Osteocyte (in vitro differentiated cells): Measurements from ENCODE around the gene SULT6B1. TPM values are rescaled to one million over a fixed set of nuclear protein-coding genes. Genes with fewer than 3 reads are reported as not detected.
"Not testable (repeated sequence)": the region's sequence is repeated elsewhere in the genome, so short reads cannot be mapped to it uniquely, and the experiment has no call there.

Source experiments
- DNase-seq: peaks from one replicate; pipeline ENCODE4 v3.0.0; 2021; ENCODE audit warnings: mixed read lengths; ENCODE audit not compliant: unreplicated experiment; ENCODE audit errors: extremely low spot score
- H3K27ac Mint-ChIP-seq: one replicate; pipeline ENCODE4 v1.8.0; 2021; ENCODE audit warnings: mild to moderate bottlenecking, mixed read lengths; ENCODE audit not compliant: unreplicated experiment
- H3K27me3 Mint-ChIP-seq: one replicate; pipeline ENCODE4 v1.8.0; 2021; ENCODE audit warnings: mixed read lengths; ENCODE audit not compliant: unreplicated experiment
- H3K36me3 Mint-ChIP-seq: one replicate; pipeline ENCODE4 v1.8.0; 2021; ENCODE audit warnings: mixed read lengths; ENCODE audit not compliant: unreplicated experiment
- H3K4me1 Mint-ChIP-seq: one replicate; pipeline ENCODE4 v1.8.0; 2021; ENCODE audit warnings: mixed read lengths; ENCODE audit not compliant: unreplicated experiment
- H3K4me3 Mint-ChIP-seq: one replicate; pipeline ENCODE4 v1.8.0; 2021; ENCODE audit warnings: mild to moderate bottlenecking, moderate library complexity, mixed read lengths; ENCODE audit not compliant: unreplicated experiment
- H3K9me3 Mint-ChIP-seq: one replicate; pipeline ENCODE4 v1.8.0; 2021; ENCODE audit warnings: mixed read lengths; ENCODE audit not compliant: unreplicated experiment
- CTCF ChIP-seq: fragments of 200-600 bp; sonication (generic); IDR thresholded peaks from 2 replicates; pipeline ENCODE4 v1.5.0; 2021; ENCODE audit warnings: antibody characterized with exemption, mild to moderate bottlenecking, moderate library complexity
- total RNA-seq: library from RNA; stranded (reverse); gene quantifications from 2 replicates; pipeline ENCODE4 v1.2.1, GENCODE V29; 2021

The SULT6B1 gene
- total RNA-seq, 1 donor from 2014 or later: not detected

- Mint-ChIP-seq H3K27me3 (no peaks in the 10 kb centered on the region), H3K4me1 (peaks cover 18% of the 10 kb centered on the region), H3K4me3 (no peak overlapping the region), H3K27ac (no peak overlapping the region), H3K36me3 (peaks cover 25% of the 10 kb centered on the region), H3K9me3 (no peaks in the 10 kb centered on the region)
- no peak for TF ChIP-seq CTCF
- no peak for DNase-seq
Observed at GRCh38 chr2:37228788-37229187, 40.3 kb upstream of the SULT6B1 start.

GRCh38 chr2:37226863-37227262 lies 38.4 kb upstream of the SULT6B1 start:
- TF ChIP-seq CTCF: no peak
- Mint-ChIP-seq H3K27ac (no peak overlapping the region), H3K9me3 (no peaks in the 10 kb centered on the region), H3K27me3 (no peaks in the 10 kb centered on the region), H3K4me3 (no peak overlapping the region), H3K4me1 (peaks cover 18% of the 10 kb centered on the region), H3K36me3 (peaks cover 38% of the 10 kb centered on the region)
- no peak for DNase-seq

DNA sequence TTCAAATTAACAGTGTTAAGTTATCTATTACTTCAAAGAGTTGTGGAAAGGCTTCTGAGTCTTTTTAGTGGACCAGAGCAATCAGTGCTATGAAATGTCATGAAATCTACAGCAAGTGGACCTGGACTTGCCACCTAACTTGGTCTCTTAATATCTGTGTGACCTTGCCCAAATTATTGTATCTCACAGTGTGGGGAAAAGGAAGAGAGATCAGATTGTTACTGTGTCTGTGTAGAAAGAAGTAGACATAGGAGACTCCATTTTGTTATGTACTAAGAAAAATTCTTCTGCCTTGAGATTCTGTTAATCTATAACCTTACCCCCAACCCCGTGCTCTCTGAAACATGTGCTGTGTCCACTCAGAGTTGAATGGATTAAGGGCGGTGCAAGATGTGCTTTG lies 36.7 kb upstream of the SULT6B1 start:
- not testable (repeated sequence) for H3K27me3 Mint-ChIP-seq, H3K9me3 Mint-ChIP-seq, H3K4me3 Mint-ChIP-seq, DNase-seq, H3K27ac Mint-ChIP-seq
- Mint-ChIP-seq H3K4me1 (peaks cover 18% of the 10 kb centered on the region), H3K36me3 (peaks cover 48% of the 10 kb centered on the region)

DNA sequence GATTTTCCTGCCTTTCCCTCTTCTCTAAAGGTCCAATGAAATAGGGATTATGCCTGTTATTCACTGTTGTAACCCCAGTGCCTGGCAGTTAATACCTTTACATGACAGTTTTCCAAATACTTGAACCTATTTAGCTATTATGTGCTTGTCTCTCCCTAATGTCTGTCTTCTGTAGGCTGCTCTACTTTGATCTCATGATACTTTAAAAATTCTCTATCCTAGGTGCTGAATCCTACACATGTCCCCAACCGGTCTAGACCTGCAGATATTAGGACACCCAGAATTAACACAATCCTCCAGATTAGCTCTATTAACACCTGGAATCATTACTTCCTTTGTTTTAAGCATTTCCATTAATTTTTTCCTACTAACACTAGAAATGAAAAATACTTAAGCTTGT lies 35.6 kb upstream of the SULT6B1 start:
- DNase-seq: no peak
- no peak overlapping the region for H3K4me3 Mint-ChIP-seq
- TF ChIP-seq CTCF: no peak
- peaks cover 54% of the 10 kb centered on the region for H3K36me3 Mint-ChIP-seq
- no peak overlapping the region for H3K27ac Mint-ChIP-seq
- peaks cover 10% of the 10 kb centered on the region for H3K4me1 Mint-ChIP-seq
- H3K9me3 Mint-ChIP-seq: no peaks in the 10 kb centered on the region
- no peaks in the 10 kb centered on the region for H3K27me3 Mint-ChIP-seq

- DNase-seq: no peak
- H3K4me3 Mint-ChIP-seq: no peak overlapping the region
- no peak for TF ChIP-seq CTCF
- H3K27ac Mint-ChIP-seq: no peak overlapping the region
- H3K9me3 Mint-ChIP-seq: no peaks in the 10 kb centered on the region
- H3K36me3 Mint-ChIP-seq: peaks cover 53% of the 10 kb centered on the region
- H3K27me3 Mint-ChIP-seq: no peaks in the 10 kb centered on the region
- H3K4me1 Mint-ChIP-seq: peaks cover 10% of the 10 kb centered on the region
Observed at GRCh38 chr2:37223131-37223530, 34.7 kb upstream of the SULT6B1 start.

- Mint-ChIP-seq H3K36me3 (peaks cover 43% of the 10 kb centered on the region), H3K27ac (no peak overlapping the region), H3K4me1 (no peaks in the 10 kb centered on the region), H3K9me3 (no peaks in the 10 kb centered on the region), H3K4me3 (no peak overlapping the region), H3K27me3 (no peaks in the 10 kb centered on the region)
- no peak for DNase-seq
- TF ChIP-seq CTCF: no peak
Observed at GRCh38 chr2:37219046-37219445, 30.6 kb upstream of the SULT6B1 start.
